H1 (cell line): ENCODE data around the gene TMEM72. TPM values are rescaled to one million over a fixed set of nuclear protein-coding genes. Genes with fewer than 3 reads are reported as not detected.

Experiments
- CEBPB ChIP-seq: IDR thresholded peaks from 2 replicates; pipeline ENCODE4 v1.6.1; 2012; ENCODE audit warnings: low read depth, low read length
- RFX5 ChIP-seq: IDR thresholded peaks from 2 replicates; pipeline ENCODE4 v1.6.1; 2011; ENCODE audit warnings: low read depth, low read length, improper control_type of control experiment, borderline replicate concordance
- polyA plus RNA-seq, 7 experiments: library from polyadenylated mRNA; depleted of rRNA in 3 of 7; stranded (reverse) in 5 of 7; unstranded in 2 of 7; fragments of >200 nt in 5 of 7; fragments of 200-250 nt in 2 of 7; gene quantifications; 1 replicate in 5 of 7; 2 replicates in 1 of 7; 4 replicates in 1 of 7; pipeline versions ENCODE4 v1.2.1 to v1.2.3, GENCODE V29; 2011 to 2013; ENCODE audit warnings: missing spikeins in 2 of 7, mixed read lengths in 2 of 7
- total RNA-seq: library from RNA; stranded (reverse); fragmentation: NEBNext Ultra II Directional; extraction: Animal tissue kit (Norgen Biotek cat#: 25700); gene quantifications from 2 replicates; pipeline ENCODE4 v1.2.1, GENCODE V29; 2021

Gene TMEM72
- total and polyA plus RNA-seq, 2 of the 8 experiments (the other 6 are each of a cell fraction or from before 2014, with no cell fraction given) = not detected

GRCh38 chr10:44985175-44985681 lies 74.1 kb downstream of the TMEM72 start (continued):
- no peak for TF ChIP-seq RFX5
- TF ChIP-seq CEBPB = no peak
